HEK293 (cell line): ENCODE measurements around the gene ZFAND3.

Experiments
- CTCF ChIA-PET: fragments of 350-600 bp; formaldehyde crosslinking; extraction: SDS; loops from one replicate; lab custom pipeline; 2021; ENCODE audit warnings: antibody characterized with exemption; lab: Yijun Ruan, JAX
- POLR2A ChIA-PET: fragments of 300-600 bp; formaldehyde crosslinking; extraction: SDS; loops from one replicate; lab custom pipeline; 2020; ENCODE audit warnings: antibody characterized with exemption, inconsistent platforms; lab: Yijun Ruan, JAX
- H3K27ac ChIP-seq: fragments of 200-500 bp; sonication (Bioruptor generic); 2 replicates; pipeline ENCODE4 v1.5.1; 2014; ENCODE audit warnings: low read depth, low read length, control low read depth, inconsistent platforms; ENCODE audit errors: extremely low read depth
- H3K36me3 ChIP-seq, 2 experiments: fragments of 200-500 bp in 1 of 2; sonication (Bioruptor generic) in 1 of 2; 1 replicate in 1 of 2; 2 replicates in 1 of 2; pipeline ENCODE4 v1.5.1; 2014 to 2017; ENCODE audit warnings: inconsistent platforms in 2 of 2, low read length in 2 of 2; ENCODE audit not compliant: control insufficient read depth in 2 of 2, insufficient read depth in 1 of 2
- H3K4me1 ChIP-seq: fragments of 200-500 bp; sonication (Bioruptor generic); 2 replicates; pipeline ENCODE4 v1.5.1; 2014; ENCODE audit warnings: mild to moderate bottlenecking, low read length, inconsistent platforms; ENCODE audit not compliant: control insufficient read depth, insufficient read depth
- H3K4me3 ChIP-seq: 2 replicates; pipeline ENCODE4 v1.5.1; 2011; ENCODE audit warnings: low read depth, mild to moderate bottlenecking, control low read depth, low read length, moderate library complexity
- H3K9me3 ChIP-seq: fragments of 200-500 bp; sonication (Bioruptor generic); 2 replicates; pipeline ENCODE4 v1.5.1; 2014; ENCODE audit warnings: low read depth, low read length, inconsistent platforms; ENCODE audit not compliant: control insufficient read depth, insufficient read depth
- EGR2 ChIP-seq: fragments of 450-650 bp; formaldehyde crosslinking; IDR thresholded peaks from 2 replicates; pipeline ENCODE4 v1.5.1; 2016; ENCODE audit warnings: low read depth, missing biosample characterization, missing genetic modification characterization
- GLI4 ChIP-seq: fragments of 450-650 bp; formaldehyde crosslinking; IDR thresholded peaks from 2 replicates; pipeline ENCODE4 v1.5.1; 2016; ENCODE audit warnings: missing biosample characterization, missing genetic modification characterization
- INSM2 ChIP-seq: fragments of 450-650 bp; formaldehyde crosslinking; IDR thresholded peaks from 2 replicates; pipeline ENCODE4 v1.5.1; 2016; ENCODE audit warnings: missing biosample characterization, missing genetic modification characterization
- KLF7 ChIP-seq: fragments of 450-650 bp; formaldehyde crosslinking; IDR thresholded peaks from 2 replicates; pipeline ENCODE4 v1.5.1; 2016; ENCODE audit warnings: missing biosample characterization, missing genetic modification characterization, borderline replicate concordance
- MYNN ChIP-seq: fragments of 450-650 bp; formaldehyde crosslinking; IDR thresholded peaks from 2 replicates; pipeline ENCODE4 v1.5.1; 2016; ENCODE audit warnings: missing biosample characterization, missing genetic modification characterization, borderline replicate concordance
- PRDM1 ChIP-seq: fragments of 450-650 bp; formaldehyde crosslinking; IDR thresholded peaks from 2 replicates; pipeline ENCODE4; 2016; ENCODE audit warnings: missing biosample characterization, missing genetic modification characterization
- PRDM6 ChIP-seq: fragments of 450-650 bp; formaldehyde crosslinking; IDR thresholded peaks from 2 replicates; pipeline ENCODE4 v1.5.1; 2017; ENCODE audit warnings: missing biosample characterization, missing genetic modification characterization
- SCRT1 ChIP-seq: fragments of 450-650 bp; formaldehyde crosslinking; IDR thresholded peaks from 2 replicates; pipeline ENCODE4 v1.5.1; 2016; ENCODE audit warnings: missing biosample characterization, missing genetic modification characterization, borderline replicate concordance
- ZNF146 ChIP-seq: fragments of 450-650 bp; formaldehyde crosslinking; IDR thresholded peaks from 2 replicates; pipeline ENCODE4 v1.5.1; 2016; ENCODE audit warnings: missing biosample characterization, missing genetic modification characterization
- ZNF18 ChIP-seq: fragments of 450-650 bp; formaldehyde crosslinking; IDR thresholded peaks from 2 replicates; pipeline ENCODE4 v1.5.1; 2016; ENCODE audit warnings: missing biosample characterization, missing genetic modification characterization
- ZNF248 ChIP-seq: fragments of 450-650 bp; formaldehyde crosslinking; IDR thresholded peaks from 2 replicates; pipeline ENCODE4 v1.5.1; 2017; ENCODE audit warnings: missing biosample characterization, missing genetic modification characterization
- ZNF280D ChIP-seq: fragments of 450-650 bp; formaldehyde crosslinking; IDR thresholded peaks from 2 replicates; pipeline ENCODE4 v1.5.1; 2016; ENCODE audit warnings: missing biosample characterization, missing genetic modification characterization
- ZNF324 ChIP-seq: fragments of 450-650 bp; formaldehyde crosslinking; IDR thresholded peaks from 2 replicates; pipeline ENCODE4 v1.5.1; 2016; ENCODE audit warnings: missing biosample characterization, missing genetic modification characterization
- ZNF530 ChIP-seq: fragments of 450-650 bp; formaldehyde crosslinking; IDR thresholded peaks from 2 replicates; pipeline ENCODE4 v1.5.1; 2016; ENCODE audit warnings: low read depth, missing biosample characterization, missing genetic modification characterization
- ZNF548 ChIP-seq: fragments of 450-650 bp; formaldehyde crosslinking; IDR thresholded peaks from 2 replicates; pipeline ENCODE4 v1.5.1; 2016; ENCODE audit warnings: missing biosample characterization, missing genetic modification characterization
- ZNF549 ChIP-seq: fragments of 450-650 bp; IDR thresholded peaks from 2 replicates; pipeline ENCODE4 v1.5.1; 2018; ENCODE audit warnings: missing biosample characterization, missing genetic modification characterization, mild to moderate bottlenecking, inconsistent platforms, moderate library complexity
- ZNF600 ChIP-seq: fragments of 450-650 bp; formaldehyde crosslinking; IDR thresholded peaks from 2 replicates; pipeline ENCODE4 v1.5.1; 2016; ENCODE audit warnings: missing biosample characterization, missing genetic modification characterization
- ZSCAN18 ChIP-seq: fragments of 450-650 bp; formaldehyde crosslinking; IDR thresholded peaks from 2 replicates; pipeline ENCODE4 v1.5.1; 2016; ENCODE audit warnings: missing biosample characterization, missing genetic modification characterization
- ZSCAN23 ChIP-seq: fragments of 450-650 bp; formaldehyde crosslinking; IDR thresholded peaks from 2 replicates; pipeline ENCODE4 v1.5.1; 2016; ENCODE audit warnings: missing biosample characterization, missing genetic modification characterization
- ZXDB ChIP-seq: fragments of 450-650 bp; formaldehyde crosslinking; IDR thresholded peaks from 2 replicates; pipeline ENCODE4 v1.5.1; 2016; ENCODE audit warnings: missing biosample characterization, missing genetic modification characterization

Gene ZFAND3

GRCh38 chr6:38141085-38141484 is 321.6 kb downstream of the ZFAND3 start:
- ChIA-PET CTCF (no interaction called here), POLR2A (no interaction called here)
- H3K4me1 ChIP-seq, result no peaks in the 10 kb centered on the region; the same call in 1 of the 2 replicates
- H3K36me3 ChIP-seq, result peaks cover 0 to 5% of the 10 kb centered on the region in 2 experiments; a peak in 1 of 3 replicates
- H3K4me3 ChIP-seq, result no peak overlapping the region
- H3K9me3 ChIP-seq, result no peaks in the 10 kb centered on the region
- no peak overlapping the region for H3K27ac ChIP-seq
- TF ChIP-seq PRDM1, result peak; percentile 55
- no peak for TF ChIP-seq ZXDB (tag by site-specific recombination)

GRCh38 chr6:38141716-38142115 is 322.2 kb downstream of the ZFAND3 start:
- Histone ChIP-seq H3K4me1 (no peaks in the 10 kb centered on the region; the same call in 1 of the 2 replicates), H3K36me3 (peaks cover 0 to 9% of the 10 kb centered on the region in 2 experiments; a peak in 1 of 3 replicates), H3K4me3 (no peak overlapping the region), H3K9me3 (no peaks in the 10 kb centered on the region), H3K27ac (no peak overlapping the region)
- TF ChIP-seq ZNF548 (tag by site-specific recombination), result no peak
- no peak for TF ChIP-seq GLI4 (tag by site-specific recombination)
- no peak for TF ChIP-seq SCRT1 (tag by site-specific recombination)
- TF ChIP-seq KLF7, result no peak
- TF ChIP-seq ZNF248 (tag by site-specific recombination), result no peak
- no peak for TF ChIP-seq ZNF549 (tag by site-specific recombination)
- TF ChIP-seq ZNF146 (tag by site-specific recombination), result no peak
- no peak for TF ChIP-seq ZNF18 (tag by site-specific recombination)
- no peak for TF ChIP-seq INSM2 (tag by site-specific recombination)
- TF ChIP-seq PRDM6 (tag by site-specific recombination), result no peak
- no peak for TF ChIP-seq ZNF600 (tag by site-specific recombination)
- TF ChIP-seq ZNF324 (tag by site-specific recombination), result no peak
- no peak for TF ChIP-seq EGR2 (tag by site-specific recombination)
- TF ChIP-seq ZSCAN23 (tag by site-specific recombination), result no peak
- CTCF ChIA-PET, result interaction anchor here (1.2 kb wide), 1 partner anchor 1468 kb away, joined by 3 read pairs; no protein-coding TSS in a partner anchor
- POLR2A ChIA-PET, result no interaction called here

GRCh38 chr6:38142178-38142902 is 322.8 kb downstream of the ZFAND3 start:
- peaks cover 0 to 9% of the 10 kb centered on the region in 2 experiments; a peak in 1 of 3 replicates for H3K36me3 ChIP-seq
- POLR2A ChIA-PET, result no interaction called here
- TF ChIP-seq ZSCAN18 (tag by site-specific recombination) (no peak), MYNN (no peak), ZNF280D (tag by site-specific recombination) (no peak), ZNF530 (no peak)
- H3K4me3 ChIP-seq, result no peak overlapping the region
- H3K9me3 ChIP-seq, result no peaks in the 10 kb centered on the region
- no peaks in the 10 kb centered on the region; the same call in 1 of the 2 replicates for H3K4me1 ChIP-seq
- CTCF ChIA-PET, result interaction anchor here (1.2 kb wide), 1 partner anchor 1467 kb away, joined by 3 read pairs; no protein-coding TSS in a partner anchor
- no peak overlapping the region for H3K27ac ChIP-seq
